ENCODE measurements around the gene ZSCAN10. TPM values are rescaled to one million over a fixed set of nuclear protein-coding genes. Genes with fewer than 3 reads are reported as not detected.

Gene ZSCAN10
- total and polyA plus RNA-seq, 10 donors: 0.02 to 0.85 (median 0.06) TPM; not detected in 7

DNA sequence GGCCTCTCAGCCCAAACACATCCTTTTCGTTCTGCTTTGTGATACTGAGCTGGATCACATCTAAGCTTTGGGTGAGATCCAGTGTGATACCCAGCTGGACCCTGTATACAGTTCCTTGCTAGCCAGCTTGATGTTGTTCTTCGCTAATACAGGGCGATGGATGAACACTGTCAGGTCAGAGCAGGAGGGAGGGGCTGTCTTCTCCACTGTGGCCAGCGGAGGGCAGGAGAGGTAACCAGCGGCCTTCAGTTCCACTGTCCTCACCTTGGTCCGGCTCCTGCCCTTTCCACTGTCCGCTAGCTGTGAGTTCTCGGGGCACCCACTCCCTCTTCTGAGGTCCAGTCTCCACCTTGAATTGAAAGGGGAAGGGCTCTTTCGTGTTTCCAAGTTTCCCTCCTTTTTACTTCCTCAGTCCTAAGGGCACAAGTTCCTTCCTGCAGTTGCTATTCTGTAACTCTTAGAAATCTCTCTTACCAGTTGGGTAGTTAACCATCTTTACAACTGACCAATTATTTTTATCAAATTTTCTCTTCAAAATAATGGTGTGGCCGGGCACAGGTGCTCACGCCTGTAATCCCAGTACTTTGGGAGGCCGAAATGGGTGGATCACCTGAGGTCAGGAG, 32.8 kb upstream of the ZSCAN10 start:
- H3K4me1 ChIP-seq: peaks cover 32 to 91% (median 64%) of the 10 kb centered on the region in 6 donors
- no peak overlapping the region for H3K4me3 ChIP-seq
- no peaks in the 10 kb centered on the region for H3K27me3 ChIP-seq (replicated peaks in 1 of 7)
- no peaks in the 10 kb centered on the region for H3K9me3 ChIP-seq
- TF ChIP-seq, protein P1, sequence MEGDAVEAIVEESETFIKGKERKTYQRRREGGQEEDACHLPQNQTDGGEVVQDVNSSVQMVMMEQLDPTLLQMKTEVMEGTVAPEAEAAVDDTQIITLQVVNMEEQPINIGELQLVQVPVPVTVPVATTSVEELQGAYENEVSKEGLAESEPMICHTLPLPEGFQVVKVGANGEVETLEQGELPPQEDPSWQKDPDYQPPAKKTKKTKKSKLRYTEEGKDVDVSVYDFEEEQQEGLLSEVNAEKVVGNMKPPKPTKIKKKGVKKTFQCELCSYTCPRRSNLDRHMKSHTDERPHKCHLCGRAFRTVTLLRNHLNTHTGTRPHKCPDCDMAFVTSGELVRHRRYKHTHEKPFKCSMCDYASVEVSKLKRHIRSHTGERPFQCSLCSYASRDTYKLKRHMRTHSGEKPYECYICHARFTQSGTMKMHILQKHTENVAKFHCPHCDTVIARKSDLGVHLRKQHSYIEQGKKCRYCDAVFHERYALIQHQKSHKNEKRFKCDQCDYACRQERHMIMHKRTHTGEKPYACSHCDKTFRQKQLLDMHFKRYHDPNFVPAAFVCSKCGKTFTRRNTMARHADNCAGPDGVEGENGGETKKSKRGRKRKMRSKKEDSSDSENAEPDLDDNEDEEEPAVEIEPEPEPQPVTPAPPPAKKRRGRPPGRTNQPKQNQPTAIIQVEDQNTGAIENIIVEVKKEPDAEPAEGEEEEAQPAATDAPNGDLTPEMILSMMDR (IDR thresholded peaks at IDR 0.05 in 8 of 11, conservative IDR thresholded peaks at IDR 0.05 in 3 of 11): peak in 10 of 11 experiments; percentile 10 to 67 (median 48)
- TF ChIP-seq POLR2AphosphoS5 (IDR thresholded peaks at IDR 0.05) (no peak), POLR2A (IDR thresholded peaks at IDR 0.05) (no peak)
- DNase-seq: no peak
- intact Hi-C loops (cut with DNase I; ENCODE audit: low total_unique reads): no loop called here
- H3K27ac ChIP-seq: peak overlapping the region in 3 of 8 donors; percentile 24 to 35 (median 25)
- H3K36me3 ChIP-seq: peaks cover 0 to 19% (median 6%) of the 10 kb centered on the region in 6 donors
- WGBS, 5 donors: 68 to 80% (median 73%) methylated on average over 11 to 12 of the region's 12 CpGs

DNA sequence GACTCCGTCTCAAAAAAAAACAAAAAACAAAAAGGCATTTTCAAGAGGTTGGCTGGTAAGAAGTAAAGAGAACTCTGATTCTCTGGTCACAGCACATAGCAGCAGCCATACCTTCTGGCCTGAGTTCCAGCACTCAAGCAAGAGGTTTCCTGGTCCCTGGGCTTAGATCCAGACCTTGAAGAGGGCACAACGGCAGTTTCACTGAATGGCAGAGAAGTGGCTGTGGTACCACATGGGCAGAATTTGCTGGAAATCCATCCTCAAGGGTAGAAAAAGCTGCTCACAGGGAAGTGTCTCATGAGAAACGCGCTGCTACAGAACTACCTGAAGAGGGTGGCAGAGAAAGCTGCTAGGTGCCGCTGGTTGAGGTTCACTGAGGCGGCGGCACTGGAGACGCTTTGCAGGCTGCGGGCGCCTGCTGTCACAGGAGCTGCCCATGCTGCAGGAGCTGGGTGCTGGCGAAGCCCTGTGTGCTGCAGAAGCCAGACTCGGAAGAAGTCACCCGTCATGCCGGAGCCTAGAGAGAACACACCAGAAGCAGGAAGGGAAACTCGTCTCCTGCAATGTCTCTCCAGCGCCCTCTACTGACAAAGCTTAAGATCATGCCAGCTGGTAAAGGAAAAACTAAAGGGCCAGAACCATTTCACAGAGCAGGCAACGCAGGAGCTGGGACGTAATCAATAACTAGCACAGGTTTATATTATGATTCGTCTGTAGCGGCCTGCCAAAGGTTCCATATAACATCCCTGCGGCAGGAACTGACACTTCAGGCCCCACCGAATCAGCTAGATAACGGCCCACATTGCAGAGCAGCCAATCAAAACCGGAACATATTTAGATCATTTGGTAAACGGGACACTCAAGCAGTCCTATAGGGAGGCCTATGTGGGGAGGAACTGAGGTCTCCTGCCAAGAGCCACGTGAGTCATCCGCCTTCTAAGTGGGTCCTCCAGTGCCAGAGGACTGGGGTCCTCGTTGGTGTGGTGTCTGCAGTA, 30.3 kb upstream of the ZSCAN10 start:
- peak overlapping the region; percentile 40 to 73 (median 49) for H3K4me3 ChIP-seq
- H3K27me3 ChIP-seq (replicated peaks in 1 of 7): no peaks in the 10 kb centered on the region
- 12 to 24% (median 19%) methylated on average over 23 to 28 of the region's 28 CpGs for WGBS, 5 donors
- intact Hi-C loops (cut with DNase I; ENCODE audit: low total_unique reads): loop anchor here (5.0 kb wide), 1 partner anchor 72 kb away; no protein-coding TSS in a partner anchor
- H3K27ac ChIP-seq: peak overlapping the region; percentile 68 to 90 (median 80)
- TF ChIP-seq POLR2AphosphoS5 (IDR thresholded peaks at IDR 0.05) (peak; percentile 77 to 85 (median 79)), POLR2A (IDR thresholded peaks at IDR 0.05) (no peak)
- TF ChIP-seq, protein P1 (IDR thresholded peaks at IDR 0.05 in 8 of 11, conservative IDR thresholded peaks at IDR 0.05 in 3 of 11): peak; percentile 72 to 95 (median 90)
- H3K36me3 ChIP-seq: peaks cover 0 to 19% (median 6%) of the 10 kb centered on the region in 6 donors
- H3K4me1 ChIP-seq: peaks cover 30 to 96% (median 60%) of the 10 kb centered on the region in 6 donors
- no peaks in the 10 kb centered on the region for H3K9me3 ChIP-seq
- peak; percentile 91 for DNase-seq

DNA sequence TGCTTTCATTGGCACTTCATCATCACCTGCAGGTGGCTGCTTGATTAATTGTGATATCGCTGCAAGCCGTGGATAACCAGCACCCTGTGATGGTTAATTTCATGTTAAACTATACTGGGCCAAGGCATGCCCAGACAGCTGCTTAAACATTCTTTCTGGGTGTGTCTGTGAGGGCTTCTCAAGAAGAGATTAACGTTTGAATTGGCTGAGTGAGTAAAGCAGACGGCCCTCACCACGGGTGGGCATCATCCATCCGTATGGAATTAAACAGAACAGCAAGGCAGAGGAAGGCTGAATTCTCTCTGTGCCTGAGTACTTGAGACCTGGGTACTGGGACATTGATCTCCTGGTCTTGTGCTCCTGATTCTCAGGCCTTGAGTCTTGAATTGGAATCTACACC, 28.7 kb upstream of the ZSCAN10 start:
- peaks cover 29 to 93% (median 54%) of the 10 kb centered on the region in 6 donors for H3K4me1 ChIP-seq
- WGBS, 5 donors: 84 to 93% (median 88%) methylated on average over 6 of the region's 6 CpGs
- H3K4me3 ChIP-seq: no peak overlapping the region
- DNase-seq: no peak
- no peaks in the 10 kb centered on the region for H3K9me3 ChIP-seq
- H3K27me3 ChIP-seq (replicated peaks in 1 of 7): no peaks in the 10 kb centered on the region
- intact Hi-C loops (cut with DNase I; ENCODE audit: low total_unique reads): loop anchor here (5.0 kb wide), 1 partner anchor 70 kb away; no protein-coding TSS in a partner anchor
- peaks cover 0 to 17% (median 6%) of the 10 kb centered on the region in 6 donors for H3K36me3 ChIP-seq
- no peak overlapping the region for H3K27ac ChIP-seq
- TF ChIP-seq POLR2AphosphoS5 (IDR thresholded peaks at IDR 0.05): no peak
- TF ChIP-seq POLR2A (IDR thresholded peaks at IDR 0.05): no peak
- TF ChIP-seq, protein P1 (IDR thresholded peaks at IDR 0.05 in 8 of 11, conservative IDR thresholded peaks at IDR 0.05 in 3 of 11): no peak

Measured in spleen (tissue), 11 donors.